ENCODE data around the gene RPS6KA4.
"Not testable (repeated sequence)": the region's sequence is repeated elsewhere in the genome, so short reads cannot be mapped to it uniquely, and the experiment has no call there.

The RPS6KA4 gene

DNA sequence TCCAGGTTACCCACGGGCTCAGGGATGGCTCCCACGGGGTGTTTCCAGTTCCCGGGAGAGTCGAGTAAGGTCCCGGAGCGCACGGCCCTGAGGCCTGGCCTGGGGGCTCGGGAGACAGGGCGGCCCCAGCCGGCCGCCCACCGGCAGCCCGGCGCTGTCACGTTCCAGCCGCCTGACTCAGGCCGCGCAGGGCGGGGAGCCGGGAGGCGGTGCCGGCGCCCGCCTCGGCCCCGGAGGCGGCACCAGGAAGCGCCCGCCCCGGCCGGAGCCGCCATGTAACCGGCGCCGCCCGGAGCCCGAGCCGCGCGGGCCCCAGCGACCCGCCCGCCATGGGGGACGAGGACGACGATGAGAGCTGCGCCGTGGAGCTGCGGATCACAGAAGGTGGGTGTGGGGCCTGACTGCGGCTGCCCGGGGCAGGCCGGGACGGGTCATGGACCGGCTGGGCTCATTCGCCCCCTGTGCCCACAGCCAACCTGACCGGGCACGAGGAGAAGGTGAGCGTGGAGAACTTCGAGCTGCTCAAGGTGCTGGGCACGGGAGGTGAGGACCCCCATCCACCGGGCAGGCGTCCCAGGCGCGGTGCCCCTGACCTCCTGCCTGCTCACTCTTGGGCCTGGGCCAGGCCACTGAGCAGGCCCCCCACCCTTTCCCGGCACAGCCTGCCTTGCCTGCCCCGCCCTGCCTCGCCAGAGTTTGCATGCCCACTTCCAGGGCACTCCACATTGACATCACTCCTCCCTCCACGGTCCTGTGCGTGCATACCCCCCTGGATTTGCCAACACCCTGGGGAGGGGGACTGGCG is at the start of gene RPS6KA4:
Gene RPS6KA4 (plus strand): TSS at position 256 of the 805 bp plus-strand sequence. CDS start 74 bp downstream, at position 330.
- peak in 1 of 2 donors; percentile 52 for DNase-seq (ENCODE audit: low read depth in 2 of 2)

DNA sequence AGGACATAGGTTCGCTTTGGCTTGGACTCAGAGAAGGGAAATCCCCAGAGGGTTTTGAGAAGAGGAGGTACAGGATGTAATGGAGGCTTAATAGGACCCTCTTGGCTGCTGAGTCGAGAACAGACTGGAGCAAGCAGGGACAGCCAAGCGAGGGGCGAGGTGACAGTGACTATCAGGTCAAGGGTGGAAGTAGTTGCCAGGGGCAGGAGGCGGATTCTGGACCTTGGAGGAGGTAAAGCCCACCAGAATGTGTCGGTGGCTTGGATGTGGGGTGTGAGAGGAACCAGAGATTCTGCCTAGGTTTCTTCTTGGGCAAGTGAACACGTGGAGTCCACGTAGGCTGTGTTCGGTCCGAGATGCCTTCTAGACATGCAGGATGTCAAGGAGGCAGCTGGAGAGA is 46.0 kb upstream of the RPS6KA4 start:
- DNase-seq (ENCODE audit: low read depth in 2 of 2), result no peak

DNA sequence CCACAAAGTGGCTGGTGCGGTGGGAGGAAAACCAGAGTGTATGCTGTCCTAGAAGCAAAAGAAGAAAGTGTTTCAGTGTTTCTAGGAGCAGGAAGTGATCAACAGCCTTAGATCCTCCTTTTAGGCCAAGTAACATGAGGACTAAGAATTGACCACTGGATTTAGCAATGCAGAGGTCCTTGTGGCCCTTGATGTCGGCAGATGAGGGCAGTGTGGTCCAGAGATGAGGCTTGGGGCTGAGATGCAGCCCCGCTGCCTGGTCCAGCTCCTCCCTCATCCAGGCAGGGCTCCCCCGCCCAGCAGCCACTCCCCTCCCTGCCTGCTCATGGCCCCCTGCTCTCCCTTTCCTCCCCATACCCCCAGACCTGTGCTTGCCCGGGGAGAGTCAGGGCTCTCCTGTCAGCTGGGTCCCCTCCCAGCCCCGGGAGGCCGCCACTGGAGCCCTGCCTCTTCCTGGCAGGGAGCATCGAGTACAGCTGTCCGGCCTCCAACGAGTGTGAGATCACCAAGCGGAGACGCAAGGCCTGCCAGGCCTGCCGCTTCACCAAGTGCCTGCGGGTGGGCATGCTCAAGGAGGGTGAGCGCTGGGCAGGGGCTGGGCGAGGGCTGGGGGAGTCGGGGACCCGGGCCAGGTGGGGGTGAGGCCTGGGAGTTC is 45.3 kb upstream of the RPS6KA4 start:
- DNase-seq (ENCODE audit: low read depth in 2 of 2), result no peak

DNA sequence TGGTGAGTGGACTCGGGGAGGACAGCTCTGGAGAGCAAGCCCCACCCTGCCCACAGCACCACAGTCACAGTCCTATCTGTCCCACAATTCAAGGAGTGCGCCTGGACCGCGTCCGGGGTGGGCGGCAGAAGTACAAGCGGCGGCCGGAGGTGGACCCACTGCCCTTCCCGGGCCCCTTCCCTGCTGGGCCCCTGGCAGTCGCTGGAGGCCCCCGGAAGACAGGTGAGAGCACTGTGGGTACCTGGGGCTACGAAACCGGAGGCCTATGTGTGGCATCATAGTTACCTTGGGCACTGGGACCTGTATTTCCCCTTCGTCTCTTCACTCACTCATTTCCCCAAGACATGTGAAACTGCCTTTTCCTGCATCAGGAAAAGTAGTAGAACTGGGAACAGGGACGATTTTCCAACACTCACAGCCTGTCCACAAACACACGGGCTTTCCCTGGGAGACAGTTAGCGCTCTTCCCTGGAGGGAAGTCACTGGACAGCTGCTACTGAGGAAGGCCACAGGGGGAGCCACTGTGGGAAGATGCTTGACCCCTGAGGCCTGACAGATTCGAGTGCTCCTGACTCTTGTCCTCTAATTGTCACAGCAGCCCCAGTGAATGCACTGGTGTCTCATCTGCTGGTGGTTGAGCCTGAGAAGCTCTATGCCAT is 44.7 kb upstream of the RPS6KA4 start:
- no peak for DNase-seq (ENCODE audit: low read depth in 2 of 2)

DNA sequence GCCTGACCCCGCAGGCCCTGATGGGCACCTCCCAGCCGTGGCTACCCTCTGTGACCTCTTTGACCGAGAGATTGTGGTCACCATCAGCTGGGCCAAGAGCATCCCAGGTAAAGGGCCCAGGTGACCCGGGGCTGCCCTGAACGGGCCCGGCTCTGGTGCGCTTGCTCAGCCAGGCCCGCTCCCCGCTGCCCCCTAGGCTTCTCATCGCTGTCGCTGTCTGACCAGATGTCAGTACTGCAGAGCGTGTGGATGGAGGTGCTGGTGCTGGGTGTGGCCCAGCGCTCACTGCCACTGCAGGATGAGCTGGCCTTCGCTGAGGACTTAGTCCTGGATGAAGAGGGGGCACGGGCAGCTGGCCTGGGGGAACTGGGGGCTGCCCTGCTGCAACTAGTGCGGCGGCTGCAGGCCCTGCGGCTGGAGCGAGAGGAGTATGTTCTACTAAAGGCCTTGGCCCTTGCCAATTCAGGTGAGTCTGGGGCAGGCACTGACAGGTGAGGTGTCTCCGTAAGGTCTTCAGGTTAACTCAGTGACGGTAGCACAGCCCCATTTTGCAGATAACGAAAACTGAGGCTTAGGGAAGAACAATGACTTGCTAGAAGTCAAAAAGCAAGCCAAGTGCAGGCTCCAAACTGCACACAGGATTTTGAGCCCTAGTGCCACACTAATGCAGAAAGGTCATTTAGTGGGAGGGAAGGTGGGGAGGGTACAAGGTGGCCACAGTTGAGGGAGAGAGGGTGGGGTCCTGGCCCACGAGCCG is 44.0 kb upstream of the RPS6KA4 start:
- DNase-seq (ENCODE audit: low read depth in 2 of 2), result no peak

DNA sequence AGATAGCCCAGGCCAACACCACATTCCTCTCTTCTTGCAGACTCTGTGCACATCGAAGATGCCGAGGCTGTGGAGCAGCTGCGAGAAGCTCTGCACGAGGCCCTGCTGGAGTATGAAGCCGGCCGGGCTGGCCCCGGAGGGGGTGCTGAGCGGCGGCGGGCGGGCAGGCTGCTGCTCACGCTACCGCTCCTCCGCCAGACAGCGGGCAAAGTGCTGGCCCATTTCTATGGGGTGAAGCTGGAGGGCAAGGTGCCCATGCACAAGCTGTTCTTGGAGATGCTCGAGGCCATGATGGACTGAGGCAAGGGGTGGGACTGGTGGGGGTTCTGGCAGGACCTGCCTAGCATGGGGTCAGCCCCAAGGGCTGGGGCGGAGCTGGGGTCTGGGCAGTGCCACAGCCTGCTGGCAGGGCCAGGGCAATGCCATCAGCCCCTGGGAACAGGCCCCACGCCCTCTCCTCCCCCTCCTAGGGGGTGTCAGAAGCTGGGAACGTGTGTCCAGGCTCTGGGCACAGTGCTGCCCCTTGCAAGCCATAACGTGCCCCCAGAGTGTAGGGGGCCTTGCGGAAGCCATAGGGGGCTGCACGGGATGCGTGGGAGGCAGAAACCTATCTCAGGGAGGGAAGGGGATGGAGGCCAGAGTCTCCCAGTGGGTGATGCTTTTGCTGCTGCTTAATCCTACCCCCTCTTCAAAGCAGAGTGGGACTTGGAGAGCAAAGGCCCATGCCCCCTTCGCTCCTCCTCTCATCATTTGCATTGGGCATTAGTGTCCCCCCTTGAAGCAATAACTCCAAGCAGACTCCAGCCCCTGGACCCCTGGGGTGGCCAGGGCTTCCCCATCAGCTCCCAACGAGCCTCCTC is 43.1 kb upstream of the RPS6KA4 start:
- DNase-seq (ENCODE audit: low read depth in 2 of 2), result not testable (repeated sequence)

DNA sequence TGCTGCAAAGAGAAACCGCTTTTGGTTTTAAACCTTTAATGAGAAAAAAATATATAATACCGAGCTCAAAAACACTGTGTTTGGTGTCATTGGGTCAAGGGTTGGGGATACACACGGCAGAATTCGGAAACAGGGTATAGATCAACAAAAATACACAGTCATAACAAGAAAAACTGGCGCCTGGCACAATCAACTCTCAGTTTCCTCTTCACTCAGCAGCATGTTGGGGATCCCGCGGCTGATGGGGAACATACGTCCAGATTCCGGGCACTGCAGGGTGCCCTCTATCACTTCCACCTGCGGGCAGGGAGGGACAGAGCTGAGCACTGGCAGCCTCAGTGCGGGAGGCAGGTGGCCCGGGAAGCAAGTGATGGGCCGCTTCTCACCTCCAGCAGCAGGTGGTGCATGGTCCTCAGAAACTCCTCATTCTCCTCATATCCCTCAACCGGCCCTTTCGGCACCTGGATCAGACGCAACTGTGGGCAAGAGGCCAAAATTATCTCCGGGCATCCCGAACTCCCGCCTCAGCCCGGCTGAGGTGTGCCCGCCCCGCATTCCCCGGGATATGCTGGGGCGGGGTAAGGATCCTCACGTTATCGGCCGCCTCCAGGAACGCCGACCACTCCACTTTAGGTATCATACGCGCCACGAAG is 42.2 kb upstream of the RPS6KA4 start:
- peak in 1 of 2 donors; percentile 25 for DNase-seq (ENCODE audit: low read depth in 2 of 2)

DNA sequence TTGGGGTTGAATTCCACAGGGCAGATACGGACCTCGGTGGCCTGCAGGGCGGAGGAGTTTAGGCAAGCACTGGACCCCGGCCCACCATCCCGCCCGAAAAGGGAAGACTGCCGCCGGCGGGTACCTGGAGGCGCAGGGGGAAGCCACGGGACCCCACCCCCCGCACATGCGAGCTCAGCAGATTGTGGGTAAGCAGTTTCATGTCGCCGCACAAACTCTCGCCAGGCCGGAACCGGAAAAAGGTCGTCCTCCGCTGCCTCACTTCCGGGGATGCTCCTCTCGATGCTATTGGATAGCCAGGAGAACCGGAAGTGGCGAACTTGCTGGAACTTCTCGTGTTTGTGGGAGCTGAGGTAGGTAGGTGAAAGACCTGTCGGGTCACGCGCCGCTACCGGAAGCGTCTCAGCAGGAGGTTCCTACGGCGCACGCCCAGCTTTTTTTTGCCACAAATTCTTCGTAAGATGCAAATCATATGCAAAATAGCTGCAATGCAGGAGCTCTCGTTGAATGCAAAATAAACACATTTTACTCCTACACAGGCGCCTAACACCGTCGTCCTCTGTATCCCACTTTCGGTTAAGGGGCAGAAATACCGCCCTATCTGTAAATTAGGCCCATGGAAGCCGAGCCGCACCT is 41.5 kb upstream of the RPS6KA4 start, which contains the start of gene TRMT112:
Gene TRMT112 (minus strand): TSS at position 235 of the 636 bp plus-strand sequence. CDS start 33 bp downstream, at position 202.
- DNase-seq (ENCODE audit: low read depth in 2 of 2), result peak; percentile 92 to 95

DNA sequence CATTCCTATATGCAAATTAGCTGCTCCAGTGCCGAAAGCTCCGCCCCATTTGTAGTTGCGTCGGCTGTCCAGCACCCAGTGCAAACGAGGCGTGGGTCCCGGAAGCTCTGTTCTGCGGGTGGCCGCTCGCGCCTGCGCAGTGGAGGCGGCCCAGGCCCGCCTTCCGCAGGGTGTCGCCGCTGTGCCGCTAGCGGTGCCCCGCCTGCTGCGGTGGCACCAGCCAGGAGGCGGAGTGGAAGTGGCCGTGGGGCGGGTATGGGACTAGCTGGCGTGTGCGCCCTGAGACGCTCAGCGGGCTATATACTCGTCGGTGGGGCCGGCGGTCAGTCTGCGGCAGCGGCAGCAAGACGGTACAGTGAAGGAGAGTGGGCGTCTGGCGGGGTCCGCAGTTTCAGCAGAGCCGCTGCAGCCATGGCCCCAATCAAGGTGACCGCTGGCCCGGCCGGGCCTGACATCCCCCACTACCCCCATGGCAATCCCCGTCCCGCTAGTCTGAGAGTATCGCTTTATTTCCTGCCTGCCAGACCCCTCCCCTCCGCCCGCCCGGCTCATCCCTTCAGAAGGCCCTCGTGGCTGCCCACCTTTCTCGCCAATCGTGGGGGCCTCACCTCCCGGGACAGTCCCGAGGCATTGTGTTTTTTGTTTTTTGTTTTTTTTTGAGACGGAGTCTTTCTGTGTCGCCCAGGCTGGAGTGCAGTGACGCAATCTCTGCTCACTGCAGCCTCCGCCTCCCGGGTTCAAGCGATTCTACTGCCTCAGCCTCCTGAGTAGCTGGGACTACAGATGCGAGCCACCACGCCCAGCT is 40.8 kb upstream of the RPS6KA4 start, which contains the start of gene PRDX5:
Gene PRDX5 (plus strand): TSS at position 161 of the 805 bp plus-strand sequence. CDS start 95 bp downstream, at position 256.
- peak; percentile 89 to 92 for DNase-seq (ENCODE audit: low read depth in 2 of 2)

DNA sequence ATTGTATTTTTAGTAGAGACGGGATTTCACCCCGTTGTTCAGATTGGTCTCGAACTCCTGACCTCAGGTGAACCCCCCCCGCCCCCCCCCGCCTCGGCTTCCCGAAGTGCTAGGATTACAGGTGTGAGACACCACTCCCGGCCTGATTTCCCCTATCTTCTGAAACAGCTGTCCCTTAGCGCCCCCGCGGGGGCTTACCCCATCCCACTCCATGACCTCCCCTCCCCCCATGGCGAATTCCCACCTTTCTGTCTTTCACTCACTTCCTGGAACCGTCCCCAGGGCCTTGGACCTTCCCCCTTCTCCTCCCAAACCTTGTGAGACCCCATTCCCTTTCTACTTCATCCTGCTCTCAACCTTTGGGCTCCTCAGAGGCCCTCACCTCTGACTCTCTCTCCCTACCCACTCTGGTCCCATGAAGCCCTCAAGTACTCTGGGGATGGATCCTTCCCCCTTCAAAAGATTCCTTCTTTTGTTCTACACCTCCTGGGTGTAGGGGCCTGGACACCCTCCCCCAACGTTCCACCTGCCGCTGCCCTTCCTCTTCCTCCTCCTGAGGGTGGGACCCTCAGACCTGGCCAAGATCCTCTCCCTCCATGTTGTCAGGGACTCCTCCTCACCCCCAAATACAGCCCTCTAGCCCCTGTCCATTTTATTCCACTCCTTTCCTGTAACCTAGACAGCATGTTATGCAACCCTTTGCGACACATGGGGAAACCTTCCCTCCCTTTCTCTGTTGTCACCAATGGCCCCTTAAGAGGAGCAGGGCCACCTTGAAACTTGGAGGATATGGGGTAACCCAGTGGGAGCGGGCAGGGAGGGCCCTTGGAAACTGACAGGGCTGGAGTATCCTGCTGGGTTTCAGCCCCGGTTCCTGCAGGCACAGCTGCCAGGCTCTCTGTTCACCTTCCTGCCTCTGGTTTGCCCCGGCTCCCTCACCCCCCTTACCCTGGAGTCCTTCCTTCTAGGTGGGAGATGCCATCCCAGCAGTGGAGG is 39.9 kb upstream of the RPS6KA4 start:
- no peak for DNase-seq (ENCODE audit: low read depth in 2 of 2)

DNA sequence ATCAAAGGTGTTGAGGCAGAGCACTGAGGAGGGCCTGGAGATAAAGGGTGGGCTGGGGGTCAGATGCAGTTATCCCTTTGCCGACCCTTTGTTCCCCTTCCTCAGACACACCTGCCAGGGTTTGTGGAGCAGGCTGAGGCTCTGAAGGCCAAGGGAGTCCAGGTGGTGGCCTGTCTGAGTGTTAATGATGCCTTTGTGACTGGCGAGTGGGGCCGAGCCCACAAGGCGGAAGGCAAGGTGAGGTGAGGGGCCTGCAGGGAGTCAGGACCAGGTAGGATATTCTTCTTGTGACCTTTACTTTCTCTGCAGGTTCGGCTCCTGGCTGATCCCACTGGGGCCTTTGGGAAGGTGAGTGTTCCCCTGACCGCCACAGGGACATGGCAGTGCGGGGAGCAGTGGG is 38.4 kb upstream of the RPS6KA4 start:
- no peak for DNase-seq (ENCODE audit: low read depth in 2 of 2)

DNA sequence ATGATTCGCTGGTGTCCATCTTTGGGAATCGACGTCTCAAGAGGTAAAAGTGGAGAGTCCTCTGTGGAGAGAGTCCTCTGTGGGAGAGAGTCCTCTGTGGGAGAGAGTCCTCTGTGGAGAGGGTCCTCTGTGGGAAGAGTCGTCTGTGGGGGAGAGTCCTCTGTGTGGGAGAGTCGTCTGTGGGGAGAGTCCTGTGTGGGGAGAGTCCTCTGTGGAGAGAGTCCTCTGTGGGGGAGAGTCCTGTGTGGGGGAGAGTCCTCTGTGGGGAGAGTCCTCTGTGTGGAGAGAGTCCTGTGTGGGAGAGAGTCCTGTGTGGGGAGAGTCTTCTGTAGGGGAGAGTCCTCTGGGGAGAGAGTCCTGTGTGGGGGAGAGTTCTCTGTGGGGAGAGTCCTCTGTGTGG is 37.9 kb upstream of the RPS6KA4 start:
- no peak for DNase-seq (ENCODE audit: low read depth in 2 of 2)

DNA sequence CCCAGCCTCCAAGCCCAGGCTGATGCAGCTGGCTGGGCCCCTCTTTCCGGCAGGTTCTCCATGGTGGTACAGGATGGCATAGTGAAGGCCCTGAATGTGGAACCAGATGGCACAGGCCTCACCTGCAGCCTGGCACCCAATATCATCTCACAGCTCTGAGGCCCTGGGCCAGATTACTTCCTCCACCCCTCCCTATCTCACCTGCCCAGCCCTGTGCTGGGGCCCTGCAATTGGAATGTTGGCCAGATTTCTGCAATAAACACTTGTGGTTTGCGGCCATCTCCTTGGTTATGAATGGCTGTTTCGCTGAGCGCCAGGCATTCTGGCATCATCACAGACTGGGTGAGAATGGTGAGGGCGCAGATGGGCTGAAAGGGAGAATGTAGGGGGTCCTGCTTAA is 37.4 kb upstream of the RPS6KA4 start:
- no peak for DNase-seq (ENCODE audit: low read depth in 2 of 2)

DNA sequence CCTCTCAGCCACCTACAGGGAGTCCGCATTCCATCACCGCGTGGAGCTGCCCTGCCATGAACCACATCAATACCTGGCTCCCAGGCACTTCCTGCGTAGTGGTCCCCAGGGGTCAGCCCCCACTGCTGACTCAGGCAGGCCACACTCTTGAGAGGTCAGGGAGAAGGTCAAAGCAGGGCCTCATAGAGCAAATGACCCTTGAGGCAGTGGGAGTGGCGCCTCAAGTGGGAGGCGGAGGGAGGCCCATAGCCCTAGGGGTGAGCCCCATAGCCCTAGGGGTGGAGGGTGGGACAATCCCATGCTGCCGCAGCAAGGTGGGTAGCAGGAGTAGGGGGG is 36.1 kb upstream of the RPS6KA4 start:
- DNase-seq (ENCODE audit: low read depth in 2 of 2), result no peak

DNA sequence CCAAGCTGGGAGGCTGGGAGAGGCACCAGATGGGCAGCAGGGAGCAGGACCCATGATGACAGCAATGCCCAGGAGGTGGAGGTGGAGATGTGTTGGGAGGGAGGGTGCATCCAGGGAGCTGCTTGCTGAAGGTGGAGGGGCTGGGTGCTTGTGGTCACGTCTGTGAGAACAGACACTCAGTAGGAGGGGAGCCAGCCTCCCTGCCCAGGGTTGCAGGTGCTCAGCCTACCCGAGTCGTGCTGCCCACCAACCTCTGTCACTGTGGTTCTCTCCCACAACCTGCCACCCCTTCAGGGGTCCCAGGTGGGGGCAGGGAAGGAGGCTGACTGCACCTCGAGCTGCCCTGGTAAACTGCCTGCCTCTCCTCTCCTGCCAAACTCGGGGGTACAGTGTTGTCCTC is 35.6 kb upstream of the RPS6KA4 start:
- no peak for DNase-seq (ENCODE audit: low read depth in 2 of 2)

DNA sequence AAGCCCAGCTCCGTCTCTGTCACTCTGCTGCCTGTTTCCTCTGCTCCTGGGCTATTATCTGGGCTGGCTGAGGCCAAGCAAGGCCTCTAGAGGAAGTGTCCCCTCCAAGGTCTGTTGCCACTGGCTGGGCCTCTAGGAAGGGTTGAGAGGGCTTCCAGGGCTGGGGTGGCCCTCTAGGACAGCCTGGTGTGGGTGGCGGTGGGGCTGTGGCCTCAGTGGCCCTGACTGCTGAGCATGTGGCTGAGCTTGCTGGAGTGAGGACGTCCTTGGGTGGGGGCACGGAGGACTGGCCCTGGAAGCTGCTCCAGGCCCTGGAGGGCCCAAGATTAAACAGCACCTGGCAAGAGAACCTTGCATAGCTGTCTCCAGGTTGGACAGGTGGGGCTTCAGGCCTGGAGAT is 35.0 kb upstream of the RPS6KA4 start:
- DNase-seq (ENCODE audit: low read depth in 2 of 2), result not testable (repeated sequence)

DNA sequence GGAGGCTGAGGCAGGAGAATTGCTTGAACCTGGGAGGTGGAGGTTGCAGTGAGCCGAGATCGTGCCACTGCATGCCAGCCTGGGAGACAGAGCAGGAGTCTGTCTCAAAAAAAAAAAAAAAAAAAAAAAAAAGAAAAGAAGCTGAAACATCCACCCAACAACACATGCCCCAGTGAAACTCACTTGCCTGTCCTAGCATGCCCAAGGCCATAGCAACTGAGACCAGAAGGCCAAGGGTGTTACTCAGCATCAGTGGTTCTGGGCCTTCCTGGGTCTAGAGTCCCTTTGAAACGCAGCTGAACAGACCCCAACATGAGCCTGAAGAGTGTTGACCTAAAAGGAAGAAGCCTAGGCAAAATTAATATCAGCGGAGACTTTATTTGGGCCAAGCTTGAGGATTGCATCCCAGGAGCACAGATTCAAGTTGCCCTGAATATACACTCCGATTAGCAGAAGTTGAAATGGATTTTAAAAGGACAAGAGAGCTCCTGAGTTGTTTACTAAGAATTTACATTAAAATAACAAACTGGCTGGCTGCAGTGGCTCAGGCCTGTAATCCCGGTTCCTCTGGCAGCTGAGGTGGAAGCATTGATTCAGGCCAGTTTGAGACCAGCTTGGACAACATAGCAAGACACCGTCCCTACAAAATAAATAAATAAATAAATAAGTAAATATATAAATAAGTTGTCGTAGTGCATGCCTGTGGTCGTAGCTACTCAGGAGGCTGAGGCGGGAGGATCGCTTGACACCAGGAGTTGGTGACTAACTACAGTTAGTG is 34.1 kb upstream of the RPS6KA4 start:
- DNase-seq (ENCODE audit: low read depth in 2 of 2), result no peak

Measured in stimulated activated CD4-positive, alpha-beta T cell treated with anti-CD3 and anti-CD28 coated beads, Interleukin-4, amount 100 ng/mL, for 48 hours (primary cell).